ENCODE data around the gene HBP1.
A peak's percentile ranks its signal among the peaks of the same experiment; 100 is the strongest.
"Not testable (repeated sequence)": the region's sequence is repeated elsewhere in the genome, so short reads cannot be mapped to it uniquely, and the experiment has no call there.

The HBP1 gene

GRCh38 chr7:107155726-107156125 lies 13.1 kb upstream of the HBP1 start:
- DNase-seq (ENCODE audit: low read depth), result not testable (repeated sequence)

- no peak for DNase-seq (ENCODE audit: low read depth)
Measured at GRCh38 chr7:107157091-107157490, 11.7 kb upstream of the HBP1 start.

- no peak for DNase-seq (ENCODE audit: low read depth)
Measured at GRCh38 chr7:107158028-107158427, 10.8 kb upstream of the HBP1 start.

GRCh38 chr7:107160389-107160788 lies 8.4 kb upstream of the HBP1 start:
- DNase-seq (ENCODE audit: low read depth), result no peak

- no peak for DNase-seq (ENCODE audit: low read depth)
Measured at GRCh38 chr7:107161415-107161814, 7.4 kb upstream of the HBP1 start.

GRCh38 chr7:107162475-107162874 lies 6.3 kb upstream of the HBP1 start:
- no peak for DNase-seq (ENCODE audit: low read depth)

GRCh38 chr7:107164092-107164491 lies 4.7 kb upstream of the HBP1 start:
- DNase-seq (ENCODE audit: low read depth), result no peak

GRCh38 chr7:107165341-107165740 lies 3.5 kb upstream of the HBP1 start:
- DNase-seq (ENCODE audit: low read depth), result no peak

- no peak for DNase-seq (ENCODE audit: low read depth)
Measured at GRCh38 chr7:107166736-107167426, 1.9 kb upstream of the HBP1 start.

GRCh38 chr7:107167483-107168232 lies 1.1 kb upstream of the HBP1 start:
- peak; percentile 58 for DNase-seq (ENCODE audit: low read depth)

GRCh38 chr7:107169120-107170050 lies 582 bp downstream of the HBP1 start:
- DNase-seq (ENCODE audit: low read depth), result peak; percentile 81

- no peak for DNase-seq (ENCODE audit: low read depth)
Measured at GRCh38 chr7:107170051-107170915, 1.5 kb downstream of the HBP1 start.

- no peak for DNase-seq (ENCODE audit: low read depth)
Measured at GRCh38 chr7:107171496-107171895, 2.7 kb downstream of the HBP1 start.

GRCh38 chr7:107172276-107173032 lies 3.7 kb downstream of the HBP1 start:
- no peak for DNase-seq (ENCODE audit: low read depth)

- DNase-seq (ENCODE audit: low read depth), result no peak
Measured at GRCh38 chr7:107173191-107173590, 4.4 kb downstream of the HBP1 start.

- no peak for DNase-seq (ENCODE audit: low read depth)
Measured at GRCh38 chr7:107173691-107174406, 5.0 kb downstream of the HBP1 start.

GRCh38 chr7:107179326-107180164 lies 10.7 kb downstream of the HBP1 start:
- DNase-seq (ENCODE audit: low read depth), result no peak

GRCh38 chr7:107180378-107180777 lies 11.6 kb downstream of the HBP1 start:
- DNase-seq (ENCODE audit: low read depth), result peak; percentile 50

GRCh38 chr7:107181172-107181571 lies 12.4 kb downstream of the HBP1 start:
- DNase-seq (ENCODE audit: low read depth), result no peak
